ENCODE measurements around the gene TMEM41A.
"Not testable (repeated sequence)": the region's sequence is repeated elsewhere in the genome, so short reads cannot be mapped to it uniquely, and the experiment has no call there.

TMEM41A gene

DNA sequence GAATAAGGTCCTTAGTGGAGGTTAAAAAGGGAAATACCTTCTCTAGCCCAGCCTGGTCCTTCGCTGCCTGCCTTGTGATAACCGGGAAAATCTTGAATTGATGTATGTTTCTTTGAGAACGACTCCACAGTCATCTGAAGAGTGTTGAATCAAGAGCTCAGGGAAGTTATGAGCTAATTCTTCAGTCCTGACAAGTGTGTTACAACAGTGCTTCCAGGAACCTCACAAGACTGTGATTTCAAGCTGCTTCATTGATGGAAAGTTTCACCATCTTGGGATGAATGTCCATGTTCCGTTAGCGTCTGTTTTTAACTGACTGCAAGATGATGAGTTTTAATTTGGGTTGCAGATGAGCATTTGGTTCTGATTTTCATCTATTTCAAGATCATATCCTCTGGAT is 12.4 kb downstream of the TMEM41A start:
- DNase-seq: no peak

DNA sequence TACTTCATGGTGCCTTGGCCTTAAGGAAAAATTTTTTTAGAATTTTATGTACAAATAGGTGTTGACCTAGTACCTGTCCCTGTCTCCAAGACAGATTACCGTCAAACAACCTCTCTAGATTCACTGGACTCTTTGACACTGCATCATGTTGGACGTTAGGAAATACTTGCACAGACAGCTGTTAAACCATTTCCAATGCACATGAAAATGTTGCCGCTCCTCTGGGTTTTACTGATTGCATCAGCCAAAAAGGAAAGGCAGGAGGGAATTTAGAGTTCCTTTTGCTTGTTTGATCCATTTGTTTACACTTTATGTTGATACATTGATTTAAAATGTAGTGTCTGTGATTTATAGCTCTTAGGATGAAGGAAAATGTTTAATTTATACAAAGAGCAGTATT is 14.5 kb downstream of the TMEM41A start:
- no peak for DNase-seq

DNA sequence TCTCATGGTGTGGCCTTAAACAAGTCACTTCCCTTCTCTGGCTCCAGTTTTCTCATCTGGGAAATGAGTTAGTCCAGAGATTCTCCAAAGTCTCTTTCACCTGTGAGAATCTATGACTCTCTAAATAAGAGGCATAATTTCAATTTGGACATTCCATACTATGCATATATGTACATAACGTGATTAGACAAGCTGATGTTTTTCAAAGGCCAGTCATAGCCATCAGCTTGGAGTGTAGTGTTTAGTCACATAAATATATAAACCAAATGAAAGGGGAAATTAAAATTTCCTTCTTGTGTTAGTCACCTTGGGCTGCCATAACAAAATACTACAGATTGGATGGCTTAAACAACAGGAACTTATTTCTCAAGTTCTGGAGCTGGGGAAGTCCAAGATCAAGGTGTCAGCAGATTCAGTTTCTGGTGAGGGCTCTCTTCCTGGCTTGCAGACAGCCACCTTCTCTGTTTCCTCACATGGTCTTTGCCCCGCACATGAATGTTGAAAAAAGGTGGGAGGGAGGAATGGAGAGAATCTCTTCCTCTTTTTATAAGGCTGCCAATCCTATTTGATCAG is 19.4 kb downstream of the TMEM41A start:
- no peak for DNase-seq

DNA sequence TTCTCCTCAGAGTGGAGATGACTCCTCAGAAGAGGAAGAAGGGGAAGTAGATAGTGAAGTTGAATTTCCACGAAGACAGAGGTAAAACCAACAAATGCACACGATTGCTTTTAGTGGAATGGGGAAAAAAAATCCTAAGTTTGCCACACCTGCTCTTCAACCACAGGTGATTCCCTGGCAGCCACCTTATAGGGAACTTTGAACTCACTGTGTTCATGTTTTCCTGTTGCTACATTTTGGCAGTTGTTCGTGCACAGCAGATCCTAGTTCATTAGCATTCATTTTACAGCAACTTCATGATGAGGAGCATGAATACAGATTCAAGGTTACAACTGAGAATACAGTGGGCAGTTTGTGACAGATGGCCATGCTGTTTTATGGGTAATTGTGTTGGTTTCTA is 21.5 kb downstream of the TMEM41A start:
- no peak for DNase-seq

DNA sequence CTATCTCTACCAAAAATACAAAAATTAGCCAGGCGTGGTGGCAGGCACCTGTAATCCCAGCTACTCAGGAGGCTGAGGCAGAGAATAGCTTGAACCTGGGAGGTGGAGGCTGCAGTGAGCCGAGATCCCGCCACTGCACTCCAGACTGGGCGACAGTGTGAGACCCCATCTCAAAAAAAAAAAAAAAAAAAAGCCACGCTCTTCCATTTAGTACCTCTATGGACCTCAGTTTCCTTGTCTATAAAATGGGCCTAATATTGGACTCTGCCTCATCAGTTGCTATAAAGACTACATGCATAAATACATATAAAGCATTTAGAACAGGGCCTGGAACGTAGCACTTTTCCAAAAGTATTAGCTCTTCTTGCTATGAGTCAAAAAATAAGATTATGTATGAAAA is 23.9 kb downstream of the TMEM41A start:
- DNase-seq: not testable (repeated sequence)

DNA sequence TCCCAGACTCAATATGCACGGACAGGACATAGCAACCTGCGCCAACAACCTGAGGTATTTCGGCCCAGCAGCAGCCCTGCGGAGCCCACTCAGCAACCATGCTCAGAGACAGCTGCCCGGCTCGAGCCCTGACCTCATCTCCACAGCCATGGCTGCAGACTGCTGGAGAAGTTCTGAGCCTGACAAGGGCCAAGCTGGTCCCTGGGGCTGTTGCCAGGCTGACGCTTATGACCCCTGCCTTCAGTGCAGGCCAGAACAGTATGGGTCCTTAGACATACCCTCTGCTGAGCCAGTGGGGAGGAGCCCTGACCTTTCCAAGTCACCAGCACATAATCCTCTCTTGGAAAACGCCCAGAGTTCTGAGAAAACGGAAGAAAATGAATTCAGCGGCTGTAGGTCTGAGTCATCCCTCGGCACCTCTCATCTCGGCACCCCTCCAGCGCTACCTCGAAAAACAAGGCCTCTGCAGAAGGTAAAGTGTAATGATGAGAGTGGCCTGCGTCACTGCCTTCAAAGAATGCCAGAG is 25.5 kb downstream of the TMEM41A start:
- no peak for DNase-seq

DNA sequence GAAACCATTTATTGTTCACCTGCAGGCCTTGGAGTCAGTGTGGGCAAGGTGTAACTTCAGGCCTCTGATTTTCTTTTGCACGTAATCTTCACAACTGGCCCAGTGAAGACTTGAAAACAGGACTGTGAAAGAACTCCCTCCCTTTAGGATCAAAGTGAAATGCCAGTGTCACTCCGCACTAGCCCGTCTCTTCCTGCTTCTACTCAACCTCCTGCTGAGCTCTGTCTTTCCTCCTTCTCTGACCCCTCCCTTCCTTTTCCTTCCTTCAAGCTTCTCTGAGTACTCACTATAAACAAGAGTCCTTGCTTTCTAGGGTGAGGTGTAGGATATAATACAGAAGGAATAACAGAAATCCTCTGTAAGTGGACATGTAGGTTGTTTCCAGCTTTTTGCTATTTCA is 28.5 kb downstream of the TMEM41A start:
- DNase-seq: no peak

DNA sequence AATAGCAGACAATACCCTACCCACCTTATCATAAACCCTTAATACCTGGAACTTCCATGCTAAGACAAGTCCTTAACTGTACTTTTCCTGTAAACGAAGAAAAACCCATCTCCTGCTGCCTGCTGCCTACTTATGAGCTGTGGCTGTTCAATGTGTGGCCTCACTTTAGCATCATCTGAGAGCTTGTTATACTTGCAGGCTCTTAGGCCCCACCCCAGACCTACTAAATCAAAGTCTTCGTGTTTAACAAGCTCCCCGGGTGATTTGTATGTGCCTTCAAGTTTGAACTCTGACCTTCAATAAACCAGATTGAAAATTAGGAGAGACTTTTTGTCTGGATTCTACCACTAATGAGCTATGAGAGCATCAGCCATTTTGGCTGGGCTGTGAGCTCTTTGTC is 29.3 kb downstream of the TMEM41A start:
- no peak for DNase-seq

DNA sequence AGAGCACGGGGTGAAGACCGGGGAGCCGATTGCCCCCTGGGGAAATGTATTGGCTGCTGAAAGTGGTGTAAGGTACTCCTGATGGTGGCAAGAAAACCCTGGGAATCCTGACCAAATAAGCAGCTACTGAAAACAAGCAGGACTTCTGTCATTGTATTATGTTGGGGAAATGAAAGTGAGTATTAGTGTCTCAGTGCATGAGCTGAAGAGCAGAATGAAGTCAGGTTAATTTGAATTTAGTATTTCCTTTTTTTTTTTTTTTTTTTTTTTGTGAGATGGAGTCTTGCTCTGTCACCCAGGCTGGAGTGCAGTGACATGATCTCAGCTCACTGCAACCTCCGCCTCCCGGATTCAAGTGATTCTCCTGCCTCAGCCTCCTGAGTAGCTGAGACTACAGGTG is 32.7 kb downstream of the TMEM41A start:
- DNase-seq: not testable (repeated sequence)

DNA sequence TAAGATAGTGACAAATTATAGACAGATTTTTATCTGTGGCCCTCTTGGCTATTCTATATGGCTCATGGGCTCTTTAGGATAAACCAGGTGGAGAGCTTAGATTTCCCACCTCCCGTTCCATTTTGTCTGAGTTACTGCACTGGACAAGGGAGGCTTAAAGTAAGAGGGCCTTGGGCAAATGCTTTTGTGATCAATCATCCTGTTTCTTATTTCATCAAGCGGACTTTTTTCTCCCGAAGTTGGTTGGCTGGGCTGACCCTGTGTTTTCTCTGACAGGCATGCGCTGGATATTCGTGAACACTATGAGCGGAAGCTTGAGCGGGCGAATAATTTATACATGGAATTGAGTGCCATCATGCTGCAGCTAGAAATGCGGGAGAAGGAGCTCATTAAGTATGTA is 33.4 kb downstream of the TMEM41A start:
- no peak for DNase-seq

DNA sequence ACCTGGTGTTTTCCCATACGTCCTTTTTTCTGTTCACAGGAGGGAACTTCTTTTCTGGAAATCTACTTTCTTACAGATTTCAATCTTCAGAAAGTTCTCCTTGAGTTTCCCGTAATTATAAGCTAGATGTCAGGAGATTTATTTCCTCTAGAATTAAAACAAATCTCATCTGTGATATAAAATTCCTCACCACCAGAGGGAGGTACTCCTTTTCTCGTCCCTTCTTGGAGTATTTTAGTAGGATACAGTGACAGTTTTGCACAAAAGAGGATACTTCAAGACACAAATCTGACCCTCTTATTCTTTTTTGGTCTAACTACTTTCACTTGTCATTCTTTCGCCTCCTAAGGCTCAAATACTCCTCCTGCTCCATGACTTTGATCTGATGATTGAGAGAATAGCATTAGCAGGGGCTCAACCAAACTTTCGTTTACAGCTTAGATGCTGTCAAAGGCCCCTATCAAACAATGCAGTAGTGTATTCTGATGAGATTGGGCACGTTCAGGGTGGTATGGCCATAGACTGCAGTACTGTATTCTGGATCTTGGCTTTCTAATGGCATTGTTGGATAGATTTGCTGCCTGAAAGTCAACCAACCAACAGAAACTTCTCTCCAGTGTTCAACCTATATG is 38.0 kb downstream of the TMEM41A start:
- no peak for DNase-seq

DNA sequence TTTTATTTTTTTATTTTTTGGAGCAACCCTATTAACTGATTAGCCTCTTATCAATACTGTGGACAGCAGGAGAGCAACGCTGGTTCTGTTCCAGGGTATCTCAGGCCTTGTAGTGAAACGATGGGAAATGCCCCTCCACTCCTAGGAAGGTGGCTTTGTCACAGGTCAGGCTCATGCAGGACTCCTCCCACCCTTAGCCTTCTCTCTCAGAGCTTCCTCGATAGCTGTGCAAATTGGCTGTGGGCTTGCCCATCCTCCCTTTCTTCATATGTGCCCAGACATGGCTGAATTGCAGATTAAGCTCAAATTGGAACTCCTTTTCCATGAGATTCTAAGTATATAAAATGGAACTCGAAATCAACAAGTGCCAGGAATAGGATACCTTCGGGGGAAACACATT is 38.5 kb downstream of the TMEM41A start:
- no peak for DNase-seq

DNA sequence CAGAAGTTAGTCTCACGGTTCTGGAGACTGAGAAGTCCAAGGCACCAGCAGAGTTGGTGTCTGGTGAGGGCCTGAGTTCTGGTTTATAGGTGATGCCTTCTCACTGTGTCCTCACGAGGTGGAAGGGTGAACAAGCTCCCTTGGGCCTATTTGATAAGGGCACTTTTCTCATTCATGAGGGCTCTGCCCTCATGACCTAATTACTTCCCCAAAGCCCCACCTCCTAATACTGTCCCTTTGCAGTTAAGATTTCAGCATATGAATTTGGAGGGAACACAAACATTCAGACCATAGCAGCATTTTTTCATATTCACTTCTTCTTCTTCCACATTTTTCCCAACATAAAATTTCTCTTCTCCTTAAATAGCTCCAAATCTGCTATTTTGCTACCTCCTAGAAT is 41.5 kb downstream of the TMEM41A start:
- DNase-seq: no peak

DNA sequence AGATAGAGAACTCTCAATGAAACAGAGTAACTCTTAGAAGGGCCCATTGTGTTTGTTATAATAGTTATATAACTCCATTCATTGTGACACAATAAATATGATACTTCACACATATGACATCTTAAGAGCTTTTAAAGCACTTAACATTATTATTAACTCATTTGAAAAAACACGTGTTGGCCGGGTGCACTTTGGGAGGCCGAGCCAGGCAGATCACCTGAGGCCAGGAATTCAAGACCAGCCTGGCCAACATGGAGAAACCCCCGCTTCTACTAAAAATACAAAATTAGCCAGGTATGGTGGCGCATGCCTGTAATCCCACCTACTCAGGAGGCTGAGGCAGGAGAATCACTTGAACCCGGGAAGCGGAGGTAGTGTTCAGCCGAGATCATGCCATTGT is 47.4 kb downstream of the TMEM41A start:
- DNase-seq: not testable (repeated sequence)

DNA sequence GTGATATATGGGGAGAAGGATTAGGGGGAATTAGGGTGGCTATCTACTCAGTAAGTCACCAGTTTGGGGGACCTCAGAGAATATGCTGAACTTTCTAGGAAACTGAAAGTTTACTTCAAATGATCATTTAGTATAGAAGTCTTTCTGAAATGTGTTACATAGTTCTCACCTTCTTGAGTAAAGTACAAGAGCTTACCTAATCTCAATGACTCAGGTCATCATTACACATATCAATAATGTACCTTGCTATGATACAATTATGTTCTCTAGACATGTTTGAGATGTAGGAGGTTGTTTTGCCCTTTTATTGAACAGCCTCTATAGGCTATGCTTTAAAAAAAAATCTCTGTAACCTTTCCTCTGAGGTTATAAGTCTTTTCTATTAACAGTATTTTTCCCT is 50.7 kb downstream of the TMEM41A start:
- no peak for DNase-seq

DNA sequence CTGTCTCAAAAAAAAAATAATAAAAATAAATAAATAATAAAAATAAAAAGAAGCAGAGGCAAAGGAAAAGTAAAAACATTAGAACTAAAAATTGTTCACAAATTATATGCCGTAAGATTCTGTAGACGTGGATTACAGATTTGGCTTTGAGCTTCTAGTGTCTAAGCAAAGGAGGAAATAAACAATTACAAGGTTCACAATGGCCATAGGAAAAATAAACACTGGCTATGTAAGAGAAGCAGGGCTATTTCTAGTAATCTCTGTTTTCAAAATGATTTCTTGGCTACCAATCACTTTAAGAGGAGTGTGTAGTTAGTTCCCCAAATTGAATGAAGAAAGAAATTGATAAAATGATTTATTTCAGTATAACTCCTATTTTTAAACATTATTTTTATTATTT is 54.5 kb downstream of the TMEM41A start:
- no peak for DNase-seq

DNA sequence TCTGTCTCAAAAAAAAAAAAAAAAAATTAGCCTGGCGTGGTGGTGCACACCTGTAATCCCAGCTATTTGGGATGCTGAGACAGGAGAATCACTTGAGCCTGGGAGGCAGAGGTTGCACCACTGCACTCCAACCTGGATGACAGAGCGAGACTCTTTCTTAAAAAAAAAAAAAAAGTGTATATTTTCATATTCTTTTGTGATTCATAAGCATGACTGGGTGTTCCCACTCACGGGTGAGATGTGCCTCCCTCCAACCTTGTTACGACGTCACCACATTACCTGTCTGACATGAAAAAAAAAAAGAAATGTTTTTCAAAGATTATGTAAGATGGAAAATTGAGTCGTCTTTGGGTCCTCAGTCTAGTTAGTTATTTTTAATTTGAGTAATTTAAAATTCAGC is 56.8 kb downstream of the TMEM41A start:
- DNase-seq: no peak

DNA sequence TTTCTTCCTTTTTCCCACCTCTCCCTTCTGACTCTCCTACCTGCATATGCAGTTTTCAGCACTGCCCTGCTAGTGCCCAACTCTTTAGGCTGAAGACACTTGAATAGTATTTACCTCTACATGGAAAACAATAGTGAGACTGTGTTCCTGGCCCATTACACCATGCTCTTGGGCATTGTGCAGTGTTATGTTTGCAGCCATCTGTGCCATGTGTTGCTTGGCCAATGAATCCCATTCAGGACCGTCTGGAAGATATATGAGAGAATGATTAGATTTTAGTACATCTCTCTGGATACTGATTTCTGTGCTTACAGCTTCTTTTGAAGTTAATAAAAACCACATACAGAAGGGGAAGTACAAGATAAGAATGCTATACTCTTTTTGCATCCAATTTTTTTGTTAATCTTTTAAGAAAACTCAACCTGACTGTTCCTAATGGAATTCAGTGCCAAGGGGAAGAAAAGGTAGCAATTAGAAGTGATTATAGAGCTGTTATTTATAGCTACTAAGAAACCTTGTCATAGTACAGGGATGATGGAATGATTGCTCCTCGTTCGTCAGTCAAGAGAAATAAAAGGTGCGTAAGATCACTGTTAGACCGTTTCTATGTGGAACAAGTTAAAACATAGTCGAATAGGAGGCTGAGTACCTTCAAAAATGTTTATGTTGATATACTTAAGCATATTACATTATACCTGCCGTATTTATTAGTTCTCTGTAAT is 58.9 kb downstream of the TMEM41A start:
- DNase-seq: no peak

Measured in midbrain (tissue), 1 donor.